RKO (cell line): ENCODE results near the gene FKBP15.
"Not testable (repeated sequence)": the region's sequence is repeated elsewhere in the genome, so short reads cannot be mapped to it uniquely, and the experiment has no call there.

Experiments used
- DNase-seq: peaks from one replicate; pipeline ENCODE4 v3.0.0-alpha.2; 2016; ENCODE audit warnings: low spot score

The FKBP15 gene

GRCh38 chr9:113143432-113144227 lies 77.4 kb downstream of the FKBP15 start:
- no peak for DNase-seq

GRCh38 chr9:113140896-113141295 lies 80.2 kb downstream of the FKBP15 start:
- not testable (repeated sequence) for DNase-seq

- no peak for DNase-seq
These were observed 81.1 kb downstream of the FKBP15 start for GRCh38 chr9:113139953-113140352.

- no peak for DNase-seq
These were observed 81.8 kb downstream of the FKBP15 start for GRCh38 chr9:113139225-113139829.

- no peak for DNase-seq
These were observed 82.3 kb downstream of the FKBP15 start for GRCh38 chr9:113138760-113139159.

- no peak for DNase-seq
These were observed 83.6 kb downstream of the FKBP15 start for GRCh38 chr9:113137196-113138168.

GRCh38 chr9:113131689-113132151 lies 89.4 kb downstream of the FKBP15 start:
- peak; percentile 67 for DNase-seq

GRCh38 chr9:113129884-113130283 lies 91.2 kb downstream of the FKBP15 start:
- no peak for DNase-seq

- no peak for DNase-seq
These were observed 91.6 kb downstream of the FKBP15 start for GRCh38 chr9:113129466-113129865.

- no peak for DNase-seq
These were observed 95.6 kb downstream of the FKBP15 start for GRCh38 chr9:113125386-113126035.

GRCh38 chr9:113118829-113119228 lies 102.2 kb downstream of the FKBP15 start:
- not testable (repeated sequence) for DNase-seq
